ENCODE measurements around the gene POTEI.
"Not testable (repeated sequence)": the region's sequence is repeated elsewhere in the genome, so short reads cannot be mapped to it uniquely, and the experiment has no call there.

- not testable (repeated sequence) for TF ChIP-seq CTCF, POLR2A (IDR thresholded peaks at IDR 0.05)
Observed at GRCh38 chr2:130530212-130530611, 21.1 kb upstream of the POTEI start.
